CD14-positive monocyte (primary cell): ENCODE results near the gene NRG3. TPM values are rescaled to one million over a fixed set of nuclear protein-coding genes. Genes with fewer than 3 reads are reported as not detected.

Experiments
- DNase-seq, 3 donors: peaks; one replicate each; pipeline ENCODE4 v3.0.0-alpha.2; 2011 to 2022
- H2AFZ ChIP-seq: 2 replicates; pipeline ENCODE4 v1.6.0; 2012; ENCODE audit warnings: mild to moderate bottlenecking, low read depth, low read length, inconsistent platforms; ENCODE audit not compliant: insufficient read depth, poor library complexity, severe bottlenecking
- H3K27ac ChIP-seq, 2 donors: 1 replicate in 1 of 2; 2 replicates in 1 of 2; pipeline ENCODE4 v1.5.1; 2012 to 2013; ENCODE audit warnings: low read length in 2 of 2, control low read depth in 1 of 2, inconsistent platforms in 1 of 2, low read depth in 1 of 2, mild to moderate bottlenecking in 1 of 2
- H3K27me3 ChIP-seq, 2 donors: one replicate each; pipeline versions ENCODE4 v1.6.0 to v1.6.1; 2011 to 2013; ENCODE audit warnings: low read length in 2 of 2; ENCODE audit not compliant: control insufficient read depth in 2 of 2, insufficient read depth in 2 of 2
- H3K36me3 ChIP-seq, 2 donors: replicated peaks in 1 of 2; 1 replicate in 1 of 2; 2 replicates in 1 of 2; pipeline versions ENCODE4 v1.5.1 to v1.6.1; 2012 to 2013; ENCODE audit warnings: low read length in 2 of 2, control low read depth in 1 of 2, inconsistent platforms in 1 of 2, mild to moderate bottlenecking in 1 of 2; ENCODE audit not compliant: insufficient read depth in 2 of 2, control insufficient read depth in 1 of 2
- H3K4me1 ChIP-seq, 2 donors: 1 replicate in 1 of 2; 2 replicates in 1 of 2; pipeline versions ENCODE4 v1.5.1 to v1.6.1; 2012 to 2013; ENCODE audit warnings: low read length in 2 of 2, control low read depth in 1 of 2, inconsistent platforms in 1 of 2, mild to moderate bottlenecking in 1 of 2, moderate library complexity in 1 of 2; ENCODE audit not compliant: insufficient read depth in 2 of 2, control insufficient read depth in 1 of 2
- H3K4me2 ChIP-seq: replicated peaks from 2 replicates; pipeline ENCODE3; 2012; ENCODE audit warnings: low read length, moderate library complexity, mild to moderate bottlenecking; ENCODE audit not compliant: poor library complexity, severe bottlenecking; ENCODE audit errors: extremely low read depth
- H3K4me3 ChIP-seq, 3 experiments: fragments of 200-600 bp in 1 of 3; sonication (generic) in 1 of 3; replicated peaks in 1 of 3; 1 replicate in 2 of 3; 2 replicates in 1 of 3; pipeline ENCODE4 v1.5.1; 2011 to 2013; ENCODE audit warnings: low read length in 3 of 3, mild to moderate bottlenecking in 3 of 3, control low read depth in 2 of 3, low read depth in 2 of 3, inconsistent platforms in 1 of 3, moderate library complexity in 1 of 3
- H3K79me2 ChIP-seq: 2 replicates; pipeline ENCODE4 v1.6.0; 2012; ENCODE audit warnings: mild to moderate bottlenecking, control low read depth, inconsistent platforms, low read length, moderate library complexity; ENCODE audit not compliant: insufficient read depth
- H3K9ac ChIP-seq: 2 replicates; pipeline ENCODE4 v1.6.0; 2017; ENCODE audit warnings: low read length, mild to moderate bottlenecking; ENCODE audit not compliant: insufficient read depth, poor library complexity, severe bottlenecking
- H3K9me3 ChIP-seq, 2 donors: replicated peaks in 1 of 2; 1 replicate in 1 of 2; 2 replicates in 1 of 2; pipeline versions ENCODE4 v1.5.1 to v1.6.1; 2012 to 2013; ENCODE audit warnings: low read length in 2 of 2, control low read depth in 1 of 2; ENCODE audit not compliant: control insufficient read depth in 1 of 2, insufficient read depth in 1 of 2
- H4K20me1 ChIP-seq: 2 replicates; pipeline ENCODE4 v1.6.0; 2012; ENCODE audit warnings: mild to moderate bottlenecking, low read length, control low read depth, moderate library complexity; ENCODE audit not compliant: insufficient read depth
- H3K27ac Mint-ChIP-seq, 7 donors: one replicate each; pipeline ENCODE4 v1.8.0; 2020; ENCODE audit warnings: mild to moderate bottlenecking in 7 of 7, mixed read lengths in 7 of 7, moderate library complexity in 6 of 7, inconsistent platforms in 2 of 7
- H3K27me3 Mint-ChIP-seq, 3 donors: one replicate each; pipeline ENCODE4 v1.8.0; 2021 to 2022; ENCODE audit warnings: low read depth in 3 of 3, mild to moderate bottlenecking in 3 of 3, mixed read lengths in 3 of 3, moderate library complexity in 3 of 3, inconsistent platforms in 1 of 3
- H3K36me3 Mint-ChIP-seq, 2 donors: one replicate each; pipeline ENCODE4 v1.8.0; 2020; ENCODE audit warnings: mixed read lengths in 2 of 2, inconsistent platforms in 1 of 2, mild to moderate bottlenecking in 1 of 2
- H3K4me1 Mint-ChIP-seq: one replicate; pipeline ENCODE4 v1.8.0; 2020; ENCODE audit warnings: mild to moderate bottlenecking, mixed read lengths
- H3K4me3 Mint-ChIP-seq, 2 donors: one replicate each; pipeline ENCODE4 v1.8.0; 2020; ENCODE audit warnings: mild to moderate bottlenecking in 2 of 2, mixed read lengths in 2 of 2, moderate library complexity in 1 of 2
- H3K9me3 Mint-ChIP-seq, 7 donors: one replicate each; pipeline ENCODE4 v1.8.0; 2020 to 2022; ENCODE audit warnings: mixed read lengths in 7 of 7, mild to moderate bottlenecking in 6 of 7, moderate library complexity in 6 of 7, inconsistent platforms in 2 of 7
- CTCF ChIP-seq: fragments of 200-600 bp; IDR thresholded peaks from one replicate; pipeline ENCODE4 v1.8.0; 2022; ENCODE audit warnings: antibody characterized with exemption, mild to moderate bottlenecking
- WGBS: methylation state at CpG from one replicate; pipeline ENCODE4 v1.1.5; 2013; ENCODE audit warnings: missing lambda C conversion rate; ENCODE audit not compliant: insufficient coverage; 5-methylcytosine and 5-hydroxymethylcytosine counted together
- intact Hi-C, 2 donors: fragments of 100-400 bp; cut with micrococcal nuclease; formaldehyde crosslinking; loops; one replicate each; pipeline versions ENCODE4 v1.15.0 to v1.15.1; 2023
- polyA plus RNA-seq, 3 donors: library from polyadenylated mRNA; depleted of rRNA in 1 of 3; unstranded in 2 of 3; stranded (reverse) in 1 of 3; fragments of 300-500 nt in 2 of 3; fragments of >200 nt in 1 of 3; fragmentation: Illumina TruSeq in 2 of 3; gene quantifications; 1 replicate in 2 of 3; 2 replicates in 1 of 3; pipeline ENCODE4 v1.2.3, GENCODE V29; 2012 to 2021

The NRG3 gene
- polyA plus RNA-seq, 3 donors: not detected

- Histone ChIP-seq H3K79me2 (no peaks in the 10 kb centered on the region), H3K4me1 (no peaks in the 10 kb centered on the region), H4K20me1 (no peaks in the 10 kb centered on the region), H3K4me2 (no peak overlapping the region), H3K9ac (no peak overlapping the region), H3K27me3 (no peaks in the 10 kb centered on the region), H2AFZ (no peak overlapping the region), H3K4me3 (no peak overlapping the region), H3K27ac (no peak overlapping the region), H3K36me3 (no peaks in the 10 kb centered on the region), H3K9me3 (no peaks in the 10 kb centered on the region)
- no peak for DNase-seq
- Mint-ChIP-seq H3K4me3 (no peak overlapping the region), H3K4me1 (no peaks in the 10 kb centered on the region), H3K9me3 (peaks cover 0 to 2% (median 0%) of the 10 kb centered on the region in 7 donors), H3K36me3 (no peaks in the 10 kb centered on the region), H3K27ac (no peak overlapping the region), H3K27me3 (peaks cover 0 to 2% (median 0%) of the 10 kb centered on the region in 3 donors)
- intact Hi-C loops: no loop called here
- no peak for TF ChIP-seq CTCF
- 86% methylated on average over 2 of the region's 5 CpGs for WGBS
These were observed 938.9 kb downstream of the NRG3 start for GRCh38 chr10:82813856-82814255.

DNA sequence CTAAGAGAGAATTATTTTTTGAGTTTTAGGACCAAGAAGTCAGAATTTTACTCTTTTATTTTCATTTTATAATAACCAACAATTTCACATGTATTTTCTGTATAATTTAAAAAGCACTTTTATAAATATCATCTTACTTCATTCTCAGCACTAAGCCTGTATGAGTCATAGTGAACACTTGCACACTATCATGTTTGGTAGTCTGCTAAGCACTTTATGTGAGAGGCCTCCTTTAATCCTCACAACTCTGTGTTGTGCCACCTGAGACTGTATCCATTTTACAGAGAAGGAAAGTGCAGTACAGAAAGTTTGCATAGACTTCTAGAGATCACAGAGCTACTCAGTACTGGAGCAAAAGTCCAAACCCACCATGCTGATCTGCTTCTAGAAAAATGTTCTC is 939.6 kb downstream of the NRG3 start:
- Histone ChIP-seq H3K4me3 (no peak overlapping the region), H3K27me3 (no peaks in the 10 kb centered on the region)
- no peak for TF ChIP-seq CTCF

More for the DNA sequence above, 939.6 kb downstream of the NRG3 start:
- Mint-ChIP-seq H3K27me3 (peaks cover 0 to 2% (median 0%) of the 10 kb centered on the region in 3 donors), H3K36me3 (no peaks in the 10 kb centered on the region), H3K9me3 (peaks cover 0 to 2% (median 0%) of the 10 kb centered on the region in 7 donors), H3K4me1 (no peaks in the 10 kb centered on the region), H3K27ac (no peak overlapping the region), H3K4me3 (no peak overlapping the region)
- no peak for DNase-seq
- H3K9ac ChIP-seq: no peak overlapping the region
- no peaks in the 10 kb centered on the region for H3K9me3 ChIP-seq
- no peak overlapping the region for H2AFZ ChIP-seq
- no peaks in the 10 kb centered on the region for H4K20me1 ChIP-seq
- no peaks in the 10 kb centered on the region for H3K79me2 ChIP-seq
- intact Hi-C loops: no loop called here
- no peak overlapping the region for H3K27ac ChIP-seq
- no peaks in the 10 kb centered on the region for H3K4me1 ChIP-seq
- no peaks in the 10 kb centered on the region for H3K36me3 ChIP-seq
- no peak overlapping the region for H3K4me2 ChIP-seq
